GM11168 (cell line): Measurements from ENCODE around the gene KIF17.

Experiments
- in situ Hi-C: fragments of 300-500 bp; cut with MboI; formaldehyde crosslinking; loops from one replicate; pipeline ENCODE4 v1.12.0; 2022; ENCODE audit warnings: low sequenced_read_pairs; ENCODE audit not compliant: unreplicated experiment

Gene KIF17

GRCh38 chr1:20717452-20718342 is at the start of gene KIF17:
KIF17 (minus strand) TSS chr1:20718007; CDS start chr1:20717706, 301 bp downstream.
- in situ Hi-C loops, result no loop called here

DNA sequence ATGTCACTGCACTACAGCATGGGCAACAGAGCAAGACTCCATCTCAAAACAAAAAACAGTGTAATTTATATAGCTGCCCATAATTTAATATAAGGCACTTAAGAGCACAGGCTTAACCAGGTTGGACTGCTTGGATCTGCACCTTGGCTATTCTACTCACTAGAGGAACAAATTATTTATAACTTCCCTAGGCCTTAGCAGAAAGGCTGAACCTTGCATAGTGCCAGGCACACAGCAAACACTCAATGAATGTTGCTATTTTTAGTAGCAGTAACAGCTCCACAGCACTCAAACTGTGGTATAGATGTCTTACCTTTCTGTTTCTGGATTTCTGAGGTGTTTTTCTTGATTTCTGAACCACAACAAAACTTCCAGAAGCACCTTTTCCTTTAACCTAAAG is 49.5 kb upstream of the KIF17 start:
- in situ Hi-C loops, result no loop called here

DNA sequence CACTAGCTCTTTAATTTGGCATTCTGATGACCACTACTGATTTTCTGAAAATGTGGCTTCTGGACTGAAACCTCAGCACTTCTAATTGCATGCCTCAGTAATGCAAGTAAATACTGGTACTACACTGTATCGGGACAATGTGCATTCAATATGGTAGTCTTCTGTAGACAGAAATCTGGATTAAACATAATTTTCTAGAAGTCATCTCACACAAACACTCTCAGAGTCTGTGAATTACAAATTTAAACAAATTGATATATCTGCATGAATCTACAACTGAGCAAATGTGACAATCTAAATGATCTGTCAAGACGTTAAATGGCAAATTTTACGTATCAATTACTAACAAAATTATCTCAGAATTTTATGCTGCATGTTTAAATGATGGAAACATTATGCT is 45.6 kb upstream of the KIF17 start:
- in situ Hi-C loops, result no loop called here

DNA sequence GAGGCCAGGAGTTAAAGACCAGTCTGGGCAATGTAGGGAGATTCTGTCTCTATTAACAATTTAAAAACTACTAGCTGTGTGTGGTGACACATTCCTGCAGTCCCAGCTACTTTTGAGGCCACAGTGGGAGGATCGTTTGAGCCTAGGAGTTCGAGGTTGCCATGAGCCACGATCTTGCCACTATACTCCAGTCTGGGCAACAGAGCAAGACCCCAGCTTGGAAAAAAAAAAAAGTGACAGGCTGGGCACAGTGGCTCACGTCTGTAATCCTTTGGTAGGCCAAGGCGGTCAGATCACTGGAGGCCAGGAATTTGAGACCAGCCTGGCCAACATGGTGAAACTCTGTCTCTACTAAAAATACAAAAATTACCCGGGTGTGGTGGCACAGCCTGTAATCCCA is 42.5 kb upstream of the KIF17 start:
- in situ Hi-C loops, result no loop called here

- in situ Hi-C loops, result no loop called here
Measured at GRCh38 chr1:20753589-20753988, 35.8 kb upstream of the KIF17 start.

DNA sequence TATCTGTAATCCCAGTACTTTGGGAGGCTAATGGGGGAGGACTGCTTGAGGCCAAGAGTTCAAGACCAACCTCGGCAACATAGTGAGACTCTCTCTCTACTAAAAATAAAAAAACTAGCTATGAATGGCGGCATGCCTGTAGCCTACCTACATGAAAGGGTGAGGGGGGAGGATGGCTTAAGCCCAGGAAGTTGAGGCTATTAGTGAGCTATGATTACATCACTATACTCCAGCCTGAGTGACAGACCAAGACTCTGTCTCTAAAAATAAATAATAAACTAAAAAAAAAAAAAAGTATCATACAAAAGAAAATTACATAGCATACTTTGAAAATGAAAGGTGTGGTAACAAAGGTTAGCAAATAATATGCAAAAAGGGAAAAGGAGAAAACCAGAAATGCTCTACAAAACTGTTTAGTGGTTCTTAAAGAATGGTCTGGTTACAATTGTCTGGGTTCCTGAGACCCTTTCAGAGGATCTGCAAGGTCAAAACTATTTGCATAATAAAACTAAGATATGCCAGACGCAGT is 33.7 kb upstream of the KIF17 start:
- in situ Hi-C loops, result no loop called here

DNA sequence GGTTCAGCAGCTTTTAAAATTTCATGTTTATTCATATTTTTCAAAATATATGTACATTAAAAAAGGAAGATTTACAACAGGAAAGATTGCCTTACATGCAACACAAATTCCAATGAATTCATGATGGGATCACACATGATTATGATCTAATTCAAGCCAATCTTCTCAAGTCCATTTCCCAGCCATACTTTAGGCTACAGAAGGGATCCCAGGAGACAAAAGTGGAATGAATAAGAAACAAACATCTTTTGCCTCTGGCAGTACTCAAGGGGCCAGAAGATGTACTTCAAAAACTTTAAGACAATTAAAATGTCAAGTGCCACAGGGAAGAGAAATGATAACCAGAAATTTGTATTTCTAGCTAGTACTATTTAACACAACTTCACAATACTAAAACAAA is 24.9 kb upstream of the KIF17 start:
- in situ Hi-C loops, result no loop called here

DNA sequence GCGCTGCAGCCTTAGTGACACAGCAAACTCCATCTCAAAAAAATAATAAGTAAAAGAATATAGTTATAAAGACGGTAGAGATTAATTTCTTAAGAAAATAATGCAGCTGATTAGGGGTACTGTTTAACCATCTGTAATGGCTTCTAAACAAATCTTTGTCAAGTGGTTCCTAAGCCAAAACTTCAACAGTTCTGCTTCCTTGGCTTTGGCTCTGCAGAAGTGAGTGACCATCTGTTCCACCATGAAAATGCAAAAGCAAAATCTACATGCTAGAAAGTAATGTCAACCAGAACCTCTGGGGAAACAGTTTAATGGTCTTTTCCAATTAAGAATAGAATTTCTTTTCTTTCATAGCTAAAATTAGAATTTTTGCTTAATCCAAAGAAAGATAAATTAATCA is 23.0 kb upstream of the KIF17 start:
- in situ Hi-C loops, result no loop called here

DNA sequence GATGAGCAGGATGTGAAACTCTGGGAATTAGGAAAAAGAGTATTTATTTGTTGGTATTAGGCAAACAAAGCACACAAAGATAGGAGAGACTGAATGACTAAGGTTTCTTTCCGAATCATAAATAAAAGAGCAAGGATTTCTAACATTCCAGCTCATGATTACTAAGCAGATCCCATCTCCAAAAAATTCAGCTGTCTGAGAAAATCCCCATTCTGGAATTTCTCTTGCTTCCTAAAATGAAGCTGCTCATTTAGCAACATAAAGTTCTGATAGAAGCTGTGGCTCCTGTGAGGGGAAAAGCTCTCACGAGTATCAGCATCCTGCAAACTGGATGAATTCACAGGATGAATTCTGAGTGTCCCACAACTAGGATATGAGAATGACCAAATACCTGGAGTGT is 21.4 kb upstream of the KIF17 start:
- in situ Hi-C loops, result no loop called here

DNA sequence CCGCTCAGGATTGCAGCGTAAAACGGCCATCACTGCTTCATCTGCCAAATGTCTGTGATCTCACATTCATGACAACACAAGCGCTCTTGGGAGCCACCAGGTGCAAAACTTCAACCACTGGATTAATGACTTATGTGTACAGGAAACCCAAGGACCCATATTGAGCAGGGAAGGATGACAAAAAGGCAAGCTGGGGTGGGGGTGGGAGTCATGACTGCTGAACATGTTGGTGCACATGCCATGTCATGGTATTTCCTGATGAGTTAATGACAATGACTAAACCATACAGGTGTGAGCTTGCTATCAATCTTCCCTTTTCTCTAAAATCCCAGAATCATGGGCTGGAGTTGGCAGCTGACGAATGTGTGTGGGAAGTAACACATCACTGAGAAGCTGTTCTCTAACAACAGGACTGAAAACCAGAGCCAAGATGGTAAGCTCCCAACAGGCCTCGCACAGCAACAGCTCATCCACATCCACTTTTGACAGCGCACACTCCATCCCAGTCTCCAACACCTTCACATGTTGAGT is 17.8 kb upstream of the KIF17 start:
- in situ Hi-C loops, result no loop called here

- in situ Hi-C loops, result no loop called here
Measured at GRCh38 chr1:20733360-20733975, 15.7 kb upstream of the KIF17 start.

DNA sequence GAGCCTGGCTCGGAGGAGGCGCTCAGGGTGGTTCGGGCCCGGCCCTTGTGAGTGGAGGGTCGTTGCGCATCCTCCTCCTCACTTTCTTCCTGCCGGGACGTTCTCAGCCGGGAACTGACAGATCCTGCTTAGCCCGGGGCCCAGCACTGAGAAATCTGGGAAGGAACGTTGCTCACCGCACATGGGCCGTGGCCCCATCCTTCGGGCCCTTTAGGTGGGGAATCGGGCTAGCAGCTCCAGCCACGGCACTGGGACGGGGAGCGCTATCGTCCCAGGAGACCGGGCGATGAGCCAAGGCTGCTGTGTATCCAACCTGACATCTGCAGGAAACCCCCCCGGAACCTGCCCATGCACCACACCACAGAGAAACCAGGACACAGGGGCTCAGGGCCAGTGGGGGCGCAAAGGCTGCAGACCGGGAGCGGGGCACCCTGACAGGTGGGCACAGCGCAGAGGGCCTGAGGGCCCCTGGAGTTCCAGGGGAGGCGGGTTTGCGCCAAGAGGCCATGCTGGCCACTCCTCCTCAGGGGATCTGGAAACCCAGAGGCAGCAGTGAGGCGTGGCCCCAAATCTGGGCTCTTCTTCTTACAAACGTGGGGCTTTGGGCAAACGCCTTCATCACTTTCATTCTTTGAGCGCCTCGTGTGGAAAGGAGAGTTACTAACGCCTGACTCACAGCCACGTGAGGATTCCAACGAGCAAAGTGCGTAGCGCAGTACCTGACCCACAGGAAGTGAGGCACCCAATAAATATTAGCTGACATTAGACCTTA is 15.0 kb upstream of the KIF17 start, which contains the start of gene SH2D5:
Gene SH2D5 (minus strand): TSS at position 116 of the 772 bp plus-strand sequence. CDS start 4,659 bp downstream, outside the sequence.
- in situ Hi-C loops, result no loop called here

DNA sequence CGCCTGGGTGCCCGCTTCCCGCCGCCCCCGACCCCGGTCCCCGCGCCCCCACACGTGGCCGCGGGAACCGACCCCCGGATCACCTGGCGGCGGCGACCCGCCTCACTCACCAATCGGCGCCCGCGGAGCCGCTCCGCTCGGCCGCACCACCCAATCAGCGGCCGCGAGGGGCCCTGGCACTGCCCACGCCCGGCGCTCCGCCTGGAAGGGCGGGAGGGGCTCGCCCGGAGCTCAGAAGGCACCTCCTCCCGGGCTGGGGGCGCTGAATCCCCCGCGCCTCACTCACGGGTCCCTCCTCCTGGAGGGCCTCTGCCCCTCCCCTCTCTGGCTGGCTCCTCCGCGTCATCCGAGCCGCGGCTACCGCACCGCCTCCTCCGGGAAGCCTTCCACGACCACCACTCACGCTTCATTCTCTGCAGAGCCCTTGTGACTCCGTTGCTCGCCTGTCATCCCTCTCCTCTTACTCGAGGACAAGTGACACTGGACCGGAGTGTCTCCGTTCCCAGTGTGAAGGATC is 14.3 kb upstream of the KIF17 start:
- in situ Hi-C loops, result no loop called here

DNA sequence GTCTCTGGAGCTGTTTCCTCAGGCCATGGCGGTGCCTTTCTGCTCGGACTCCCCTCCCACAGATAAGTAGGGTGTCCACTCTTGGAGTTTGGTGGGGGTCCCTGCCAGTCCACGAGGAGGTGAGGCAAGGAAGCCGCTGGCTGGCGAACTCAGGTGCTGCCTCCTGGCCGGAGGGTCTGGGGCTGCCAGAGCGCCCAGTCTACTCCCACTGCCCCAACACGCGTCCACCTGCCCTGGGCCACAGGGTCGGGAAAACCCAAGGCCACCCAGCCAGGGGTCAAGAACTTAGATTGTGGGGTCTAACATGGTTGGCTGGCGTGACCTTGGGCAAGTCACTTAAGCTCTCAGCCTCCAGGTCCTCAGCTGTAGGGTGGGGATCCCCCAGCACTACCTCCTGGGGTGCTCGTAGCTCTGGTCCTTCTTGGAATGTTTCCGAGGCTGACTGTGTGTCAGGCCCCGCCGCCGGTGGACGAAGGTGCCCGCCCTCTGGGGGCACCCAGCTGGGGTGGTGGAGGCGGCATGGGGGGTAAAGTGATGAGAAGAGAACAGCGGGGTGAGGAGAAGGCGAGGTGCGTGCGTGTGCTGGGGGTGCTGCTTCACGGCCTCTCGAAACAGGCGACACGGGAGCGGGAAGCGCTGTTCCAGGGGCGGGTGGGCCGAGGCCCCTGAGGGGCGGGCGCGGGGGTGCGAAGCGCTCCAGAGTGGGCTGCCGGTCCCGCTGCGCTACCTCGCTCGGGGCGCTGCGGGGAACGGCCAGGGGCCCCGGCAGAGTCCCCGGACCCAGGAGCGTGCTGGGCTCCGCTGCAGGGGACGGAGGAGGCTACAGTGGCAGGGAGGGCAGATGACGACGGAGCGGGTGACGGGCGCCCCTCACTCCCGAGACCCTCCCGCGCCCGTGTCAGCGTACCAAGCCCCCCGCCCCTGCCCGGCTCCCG is 13.5 kb upstream of the KIF17 start:
- in situ Hi-C loops, result no loop called here

DNA sequence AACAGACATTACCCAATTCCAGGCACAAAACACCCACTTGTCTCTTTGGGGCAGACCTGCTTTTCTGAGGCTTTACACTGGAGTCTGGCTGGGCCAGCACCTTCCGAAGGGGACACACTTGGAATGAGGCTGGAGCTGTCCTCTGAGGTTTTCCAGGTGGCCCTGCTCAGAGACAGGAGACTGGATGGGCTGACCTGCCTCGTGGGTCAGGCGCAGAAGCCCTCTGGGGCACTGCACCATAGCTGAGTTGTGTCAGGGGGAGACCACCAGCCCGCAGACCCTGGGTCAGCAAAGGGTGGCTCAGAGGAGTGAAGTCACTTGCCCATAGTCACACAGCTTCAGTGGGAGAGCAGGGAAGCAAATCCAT is 12.9 kb upstream of the KIF17 start:
- in situ Hi-C loops, result no loop called here

GRCh38 chr1:20729990-20730689 is 12.3 kb upstream of the KIF17 start:
- in situ Hi-C loops, result no loop called here

DNA sequence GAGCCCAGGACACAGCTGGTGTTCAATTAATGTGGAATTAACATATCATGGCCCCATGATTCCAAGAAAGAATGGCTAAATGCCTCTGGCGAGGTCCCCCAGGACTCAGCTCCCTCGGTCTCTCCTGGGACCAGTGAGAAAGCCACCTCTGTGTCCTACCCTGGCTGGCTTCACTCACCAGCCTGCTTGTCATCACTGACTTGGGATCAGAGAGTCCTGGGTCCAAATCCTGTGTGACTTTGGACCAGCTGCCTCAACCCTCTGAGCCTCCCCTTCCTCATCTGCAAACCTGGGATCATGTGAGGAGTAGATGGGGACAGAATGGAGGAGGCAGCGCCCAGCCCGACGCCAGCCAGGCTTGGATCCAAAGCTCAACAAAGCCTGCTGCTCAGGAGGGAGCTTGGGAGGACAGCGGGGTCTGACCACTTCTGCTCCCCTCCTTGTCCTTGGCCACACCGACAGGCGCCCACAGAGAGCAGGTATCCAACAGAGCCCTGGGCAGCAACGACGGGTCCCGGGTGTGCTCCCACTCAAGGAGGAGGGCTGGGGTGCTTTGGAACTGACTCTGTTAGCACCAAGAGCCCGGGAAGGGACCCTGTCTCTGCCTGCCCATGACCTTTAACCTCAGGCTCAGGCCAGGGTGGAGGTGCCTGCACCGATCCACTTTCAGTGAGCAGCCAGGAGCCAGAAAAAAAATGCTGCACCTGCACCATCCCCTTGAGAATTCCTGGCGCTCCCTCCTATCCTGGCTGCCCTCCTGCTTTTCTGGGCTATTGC is 11.5 kb upstream of the KIF17 start:
- in situ Hi-C loops, result no loop called here
